NCI-H2029 (cell line): Measurements from ENCODE around the gene DBNDD1.
"Not testable (repeated sequence)": the region's sequence is repeated elsewhere in the genome, so short reads cannot be mapped to it uniquely, and the experiment has no call there.

Experiments
- DNase-seq: peaks from one replicate; lab custom pipeline; 2025; lab: John Stamatoyannopoulos, UW

Gene DBNDD1, protein sequence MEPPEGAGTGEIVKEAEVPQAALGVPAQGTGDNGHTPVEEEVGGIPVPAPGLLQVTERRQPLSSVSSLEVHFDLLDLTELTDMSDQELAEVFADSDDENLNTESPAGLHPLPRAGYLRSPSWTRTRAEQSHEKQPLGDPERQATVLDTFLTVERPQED

GRCh38 chr16:90018652-90019542, at the start of gene DBNDD1:
TSS of gene DBNDD1 (minus strand) at chr16:90019456. CDS start at chr16:90019341, 115 bp downstream.
- no peak for DNase-seq

DNA sequence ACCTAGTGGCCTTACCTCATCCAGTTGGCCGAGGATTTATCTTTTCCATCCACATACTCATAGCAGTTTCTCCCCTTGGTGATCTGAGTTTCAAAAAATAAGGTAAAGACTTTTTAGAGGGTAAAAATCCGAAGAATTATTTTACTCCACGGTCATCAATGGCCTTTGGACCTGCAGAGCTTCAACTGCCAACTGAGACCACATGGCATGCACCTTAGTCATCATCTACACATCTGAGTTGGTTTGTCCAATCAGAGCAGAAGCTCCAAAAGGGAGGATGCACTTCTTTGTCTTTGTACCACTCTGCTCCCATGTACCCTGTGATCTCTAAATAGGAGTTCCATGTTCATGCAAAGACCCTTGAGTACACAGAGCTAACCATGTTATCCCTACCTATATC, 42.2 kb upstream of the DBNDD1 start:
- DNase-seq = no peak

GRCh38 chr16:90057738-90058173, 38.5 kb upstream of the DBNDD1 start:
- no peak for DNase-seq

- not testable (repeated sequence) for DNase-seq
Measured at GRCh38 chr16:90056521-90056920, 37.3 kb upstream of the DBNDD1 start.

- DNase-seq = no peak
Measured at GRCh38 chr16:90055371-90055770, 36.1 kb upstream of the DBNDD1 start.

GRCh38 chr16:90054554-90054953, 35.3 kb upstream of the DBNDD1 start:
- DNase-seq = no peak

- DNase-seq = no peak
Measured at GRCh38 chr16:90053902-90054500, 34.7 kb upstream of the DBNDD1 start.

DNA sequence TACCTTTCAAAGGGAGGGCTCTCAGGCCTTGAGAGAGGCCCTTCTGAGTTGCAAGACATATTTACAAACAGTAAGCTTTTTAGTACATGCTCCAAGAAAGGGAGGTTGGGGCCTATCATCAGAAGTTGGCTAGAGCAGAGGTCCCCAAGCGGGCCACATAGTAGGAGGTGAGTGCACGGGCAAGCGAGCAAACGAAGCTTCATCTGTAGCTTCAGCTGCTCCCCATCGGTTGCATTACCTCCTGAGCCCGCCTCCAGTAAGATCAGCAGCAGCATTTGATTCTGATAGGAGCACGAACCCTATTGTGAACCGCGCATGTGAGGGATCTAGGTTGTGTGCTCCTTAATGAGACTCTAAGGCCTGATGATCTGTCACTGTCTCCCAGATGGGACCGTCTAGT, 31.7 kb upstream of the DBNDD1 start:
- no peak for DNase-seq

DNA sequence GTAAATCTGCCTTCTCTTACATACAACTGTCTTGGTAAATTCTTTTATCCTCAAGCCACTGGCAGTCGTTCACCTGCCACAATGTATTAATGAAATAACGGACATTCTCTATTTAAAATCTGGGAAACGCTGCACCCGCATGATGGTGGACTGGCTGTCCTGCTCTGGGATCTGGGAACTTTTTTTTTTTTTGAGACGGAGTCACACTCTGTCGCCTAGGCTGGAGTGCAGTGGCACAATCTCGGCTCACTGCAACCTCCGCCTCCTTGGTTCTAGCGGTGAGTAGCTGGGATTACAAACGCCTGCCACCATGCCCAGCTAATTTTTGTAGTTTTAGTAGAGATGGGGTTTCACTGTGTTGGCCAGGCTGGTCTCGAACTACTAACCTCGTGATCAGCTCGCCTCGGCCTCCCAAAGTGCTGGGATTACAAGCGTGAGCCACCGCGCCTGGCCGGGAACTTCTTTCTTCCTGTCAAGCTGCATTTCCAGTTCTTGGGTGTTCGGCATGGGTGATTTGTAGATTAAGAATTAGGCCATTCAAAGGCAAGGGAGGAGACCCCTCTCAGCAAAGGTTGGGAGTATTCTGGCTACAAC, 29.6 kb upstream of the DBNDD1 start:
- no peak for DNase-seq

DNA sequence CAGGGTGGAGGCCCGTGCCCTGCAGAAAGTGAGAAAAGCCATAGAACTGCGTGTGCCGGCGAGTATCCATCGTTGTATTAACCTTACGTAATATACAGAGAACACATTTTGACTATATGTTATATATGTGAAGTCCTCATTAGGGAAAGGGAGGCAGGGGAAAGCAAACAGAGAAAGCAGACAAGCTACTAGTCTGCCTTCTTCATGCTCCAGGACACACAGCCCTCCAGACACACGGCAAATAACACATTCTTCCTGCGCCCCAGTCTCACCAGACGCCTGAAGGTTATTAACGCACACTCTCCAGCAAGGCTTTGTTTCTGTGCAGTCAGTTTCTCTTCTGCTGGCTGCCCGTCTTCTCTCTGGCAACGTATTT, 29.1 kb upstream of the DBNDD1 start:
- DNase-seq = no peak

- no peak for DNase-seq
Measured at GRCh38 chr16:90047714-90048346, 28.6 kb upstream of the DBNDD1 start.

DNA sequence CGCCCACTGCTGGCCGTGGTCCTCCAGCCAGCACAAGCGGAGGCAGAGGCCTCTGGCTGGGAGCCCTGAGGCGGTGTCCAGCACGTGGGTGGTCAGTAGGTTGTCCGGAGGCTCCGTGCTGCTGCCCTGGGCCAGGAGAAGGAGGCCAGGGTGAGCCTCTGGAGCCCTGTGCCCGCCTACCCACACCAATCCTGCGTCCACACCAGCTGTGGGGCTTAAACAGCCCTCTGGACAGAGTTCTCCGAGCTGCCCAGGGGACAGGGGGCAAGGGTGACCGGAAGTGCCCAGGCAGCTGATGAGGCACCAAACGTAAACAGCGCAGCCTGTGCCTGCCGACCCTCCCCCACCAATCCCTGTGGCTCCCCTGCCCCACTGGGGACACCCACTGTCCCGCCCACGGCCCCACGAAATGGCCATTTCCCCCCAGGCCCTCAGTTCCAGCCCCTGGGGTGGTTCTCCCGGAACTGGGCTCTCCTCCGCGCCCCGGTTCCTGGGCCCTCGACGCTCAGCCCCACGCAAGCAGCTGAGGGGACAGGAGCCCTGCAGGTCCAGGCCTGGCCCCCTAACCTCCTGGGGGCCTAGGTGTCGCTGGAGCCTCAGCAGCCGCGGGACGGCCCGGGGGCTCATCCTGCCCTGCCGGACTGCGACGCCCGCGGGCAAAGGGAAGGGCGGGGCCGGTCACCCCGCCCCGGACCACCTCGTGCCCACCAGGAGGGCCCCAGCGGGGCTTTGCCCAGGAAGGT, 27.9 kb upstream of the DBNDD1 start:
- no peak for DNase-seq

DNA sequence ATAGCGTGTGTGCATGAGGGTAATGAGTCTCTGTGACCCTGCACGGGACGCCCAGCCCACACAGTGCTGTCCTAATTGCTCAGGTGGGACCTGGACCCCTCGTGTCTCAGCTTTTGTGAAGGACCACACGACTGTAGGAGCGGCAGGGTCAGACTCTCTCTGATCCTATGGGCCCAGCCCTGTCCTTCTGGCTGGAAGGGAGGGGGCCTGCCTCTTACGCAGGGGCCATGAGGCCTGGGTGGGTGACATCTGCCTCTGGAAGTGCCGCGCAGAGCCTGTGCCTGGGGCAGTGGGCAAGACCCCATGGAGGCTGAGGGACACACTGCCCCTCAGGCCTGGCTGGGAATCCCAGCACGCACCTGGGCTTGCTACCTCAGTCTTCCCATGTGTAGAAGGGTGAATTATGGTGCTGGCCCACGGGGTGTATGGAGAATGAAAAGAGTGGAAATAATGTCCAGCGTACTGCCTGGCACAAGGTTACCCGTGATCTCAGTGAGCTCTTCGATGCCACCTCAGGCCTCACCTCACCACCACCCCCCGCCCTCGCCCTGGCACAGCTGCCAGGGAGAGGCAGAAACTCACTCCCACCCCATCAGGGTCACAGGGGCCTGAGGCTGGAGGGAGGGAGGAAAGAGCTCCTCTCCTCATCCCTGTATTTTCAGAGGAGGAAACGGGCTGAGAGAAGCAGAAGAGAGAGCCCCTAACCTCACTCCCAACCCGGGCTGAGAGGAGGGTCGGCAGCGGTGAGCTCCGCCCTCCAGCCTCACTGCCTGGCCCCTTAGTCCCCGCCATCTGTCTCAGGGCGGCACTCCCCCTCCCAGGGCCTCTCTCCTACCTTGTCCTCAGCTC, 27.1 kb upstream of the DBNDD1 start:
- no peak for DNase-seq

DNA sequence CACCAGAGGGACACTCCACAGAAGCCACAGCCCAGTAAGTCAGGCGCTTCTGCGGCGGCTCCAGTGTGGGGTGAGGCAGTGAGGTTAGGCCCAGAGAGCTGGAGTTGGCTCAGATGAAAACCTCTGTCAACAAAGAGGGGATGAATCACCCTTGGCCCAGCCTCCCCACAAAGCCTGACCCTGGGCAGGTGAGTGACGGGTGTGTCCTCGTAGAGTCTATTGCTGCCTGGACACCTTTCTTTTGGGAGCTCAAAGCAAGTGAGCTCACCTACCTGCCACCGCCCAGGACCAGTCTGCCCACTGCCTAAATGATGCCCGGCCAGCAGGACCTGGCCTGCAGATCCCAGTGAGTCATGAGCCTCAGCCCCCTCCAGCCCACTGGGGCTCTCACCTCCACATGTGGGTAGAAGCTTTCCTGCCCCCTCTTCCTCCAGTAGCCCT, 24.9 kb upstream of the DBNDD1 start:
- peak; percentile 16 for DNase-seq

- DNase-seq = no peak
Measured at GRCh38 chr16:90043526-90043925, 24.3 kb upstream of the DBNDD1 start.

GRCh38 chr16:90042946-90043514, 23.8 kb upstream of the DBNDD1 start:
- no peak for DNase-seq

DNA sequence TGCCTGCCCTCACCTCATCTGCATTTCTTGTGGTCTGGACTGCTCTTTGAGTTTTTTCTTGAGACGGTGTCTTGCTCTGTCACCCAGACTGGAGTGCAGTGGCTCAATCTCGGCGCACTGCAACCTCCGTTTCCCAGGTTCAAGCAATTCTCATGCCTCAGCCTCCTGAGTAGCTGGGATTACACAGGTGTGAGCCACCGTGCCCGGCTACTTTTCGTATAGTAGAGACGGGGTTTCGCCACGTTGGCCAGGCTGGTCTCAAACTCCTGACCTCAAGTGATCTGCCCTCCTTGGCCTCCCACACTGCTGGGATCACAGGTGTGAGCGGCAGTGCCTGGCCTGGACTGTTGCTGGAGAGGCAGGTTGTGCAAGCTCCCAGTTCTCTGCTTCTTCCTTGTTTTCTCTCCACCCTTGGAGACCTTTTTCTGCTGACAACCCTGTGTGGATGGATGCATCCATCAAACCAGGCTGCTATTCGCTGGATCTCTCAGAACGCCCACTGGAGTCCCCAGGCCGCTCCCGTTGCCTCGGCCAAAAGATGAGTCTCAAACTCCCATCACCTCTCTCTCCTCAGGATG, 22.7 kb upstream of the DBNDD1 start:
- DNase-seq = no peak

DNA sequence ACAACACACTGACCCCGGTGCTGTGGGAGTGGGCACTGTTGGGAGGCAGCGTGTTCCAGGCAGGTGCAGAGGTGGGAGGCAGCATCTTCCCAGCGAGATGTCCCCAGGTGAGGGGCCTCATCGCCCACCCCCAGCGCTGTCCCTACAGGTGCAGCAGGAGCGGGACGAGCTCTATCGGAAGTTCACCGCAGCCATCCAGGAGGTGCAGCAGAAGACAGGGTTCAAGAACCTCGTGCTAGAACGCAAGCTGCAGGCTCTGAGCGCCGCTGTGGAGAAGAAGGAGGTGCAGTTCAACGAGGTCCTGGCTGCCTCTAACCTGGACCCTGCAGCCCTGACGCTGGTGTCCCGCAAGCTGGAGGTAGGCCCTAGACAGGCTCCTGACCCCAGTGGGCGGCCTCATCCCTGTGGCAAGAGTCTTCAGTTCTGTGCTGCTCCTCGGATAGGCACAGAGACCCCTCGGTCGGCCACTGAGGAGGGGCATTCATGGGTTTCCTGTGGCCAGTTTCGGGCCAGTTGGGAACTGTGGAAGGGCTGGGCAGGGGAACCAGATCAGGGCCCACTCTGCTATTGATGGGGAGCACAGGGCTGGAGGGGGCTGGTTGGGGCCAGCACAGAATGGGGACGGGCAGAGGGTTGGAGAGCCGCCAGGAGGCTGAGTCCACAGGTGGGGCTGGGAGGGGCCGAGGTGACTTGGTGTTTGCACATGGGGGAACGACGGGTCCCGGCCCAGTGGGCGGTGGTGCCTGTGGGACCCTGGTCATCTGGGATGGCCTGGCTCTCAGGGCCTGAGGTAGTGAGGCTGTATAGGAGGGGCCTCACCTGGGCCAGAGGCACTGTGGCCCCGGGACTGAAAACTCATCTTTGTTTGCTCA, 21.1 kb upstream of the DBNDD1 start:
- no peak for DNase-seq

DNA sequence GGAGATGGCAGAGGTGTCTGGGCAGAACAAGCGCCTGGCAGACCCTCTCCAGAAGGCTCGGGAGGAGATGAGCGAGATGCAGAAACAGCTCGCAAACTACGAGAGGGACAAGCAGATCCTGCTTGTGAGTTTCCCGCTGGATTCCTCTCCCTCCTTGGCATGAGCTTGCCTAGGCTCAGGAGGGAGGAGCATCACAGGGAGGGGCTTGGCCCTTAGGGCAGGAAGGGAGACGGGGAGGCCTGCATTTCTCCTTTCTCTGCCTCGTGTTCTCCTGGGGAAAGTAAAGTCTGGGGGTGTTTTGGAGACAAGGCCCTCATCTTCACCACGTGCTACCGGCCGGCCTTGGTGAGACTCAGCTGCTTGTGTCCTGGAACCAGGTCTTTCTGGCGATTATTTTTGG, 18.0 kb upstream of the DBNDD1 start:
- no peak for DNase-seq
